Measurements from ENCODE around the gene SLC43A2. TPM values are rescaled to one million over a fixed set of nuclear protein-coding genes. Genes with fewer than 3 reads are reported as not detected.

SLC43A2 gene
- total and polyA plus RNA-seq, 2 of the 13 experiments (the other 11 are each of a cell fraction or from before 2014, with no cell fraction given) = 7.3 to 20.0 TPM

- TF ChIP-seq ZNF407 (CRISPR knock-in tag; IDR thresholded peaks at IDR 0.05; ENCODE audit: not compliant biosample characterization) (no peak), ZBTB33 (CRISPR knock-in tag; IDR thresholded peaks at IDR 0.05) (peak; percentile 72), NCOA2 (CRISPR knock-in tag; IDR thresholded peaks at IDR 0.05) (peak; percentile 56; the same call in 1 of the 2 replicates), IRF2 (CRISPR knock-in tag; IDR thresholded peaks at IDR 0.05) (no peak), ARNT2 (CRISPR knock-in tag; IDR thresholded peaks at IDR 0.05; ENCODE audit: low read depth) (no peak), ELF3 (CRISPR knock-in tag; IDR thresholded peaks at IDR 0.05) (peak; percentile 23; the same call in 1 of the 2 replicates), JUN (CRISPR knock-in tag; IDR thresholded peaks at IDR 0.05) (peak; percentile 47; the same call in 1 of the 2 replicates), ZNF768 (CRISPR knock-in tag; IDR thresholded peaks at IDR 0.05) (no peak), ZNF160 (CRISPR knock-in tag; IDR thresholded peaks at IDR 0.05) (no peak), SOX5 (CRISPR knock-in tag; IDR thresholded peaks at IDR 0.05; ENCODE audit: borderline replicate concordance) (peak; percentile 48; the same call in 1 of the 2 replicates)
- TF ChIP-seq, protein P1, sequence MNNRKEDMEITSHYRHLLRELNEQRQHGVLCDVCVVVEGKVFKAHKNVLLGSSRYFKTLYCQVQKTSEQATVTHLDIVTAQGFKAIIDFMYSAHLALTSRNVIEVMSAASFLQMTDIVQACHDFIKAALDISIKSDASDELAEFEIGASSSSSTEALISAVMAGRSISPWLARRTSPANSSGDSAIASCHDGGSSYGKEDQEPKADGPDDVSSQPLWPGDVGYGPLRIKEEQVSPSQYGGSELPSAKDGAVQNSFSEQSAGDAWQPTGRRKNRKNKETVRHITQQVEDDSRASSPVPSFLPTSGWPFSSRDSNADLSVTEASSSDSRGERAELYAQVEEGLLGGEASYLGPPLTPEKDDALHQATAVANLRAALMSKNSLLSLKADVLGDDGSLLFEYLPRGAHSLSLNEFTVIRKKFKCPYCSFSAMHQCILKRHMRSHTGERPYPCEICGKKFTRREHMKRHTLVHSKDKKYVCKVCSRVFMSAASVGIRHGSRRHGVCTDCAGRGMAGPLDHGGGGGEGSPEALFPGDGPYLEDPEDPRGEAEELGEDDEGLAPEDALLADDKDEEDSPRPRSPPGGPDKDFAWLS (CRISPR knock-in tag; IDR thresholded peaks at IDR 0.05; ENCODE audit: borderline replicate concordance) = no peak
- TF ChIP-seq, protein P2, sequence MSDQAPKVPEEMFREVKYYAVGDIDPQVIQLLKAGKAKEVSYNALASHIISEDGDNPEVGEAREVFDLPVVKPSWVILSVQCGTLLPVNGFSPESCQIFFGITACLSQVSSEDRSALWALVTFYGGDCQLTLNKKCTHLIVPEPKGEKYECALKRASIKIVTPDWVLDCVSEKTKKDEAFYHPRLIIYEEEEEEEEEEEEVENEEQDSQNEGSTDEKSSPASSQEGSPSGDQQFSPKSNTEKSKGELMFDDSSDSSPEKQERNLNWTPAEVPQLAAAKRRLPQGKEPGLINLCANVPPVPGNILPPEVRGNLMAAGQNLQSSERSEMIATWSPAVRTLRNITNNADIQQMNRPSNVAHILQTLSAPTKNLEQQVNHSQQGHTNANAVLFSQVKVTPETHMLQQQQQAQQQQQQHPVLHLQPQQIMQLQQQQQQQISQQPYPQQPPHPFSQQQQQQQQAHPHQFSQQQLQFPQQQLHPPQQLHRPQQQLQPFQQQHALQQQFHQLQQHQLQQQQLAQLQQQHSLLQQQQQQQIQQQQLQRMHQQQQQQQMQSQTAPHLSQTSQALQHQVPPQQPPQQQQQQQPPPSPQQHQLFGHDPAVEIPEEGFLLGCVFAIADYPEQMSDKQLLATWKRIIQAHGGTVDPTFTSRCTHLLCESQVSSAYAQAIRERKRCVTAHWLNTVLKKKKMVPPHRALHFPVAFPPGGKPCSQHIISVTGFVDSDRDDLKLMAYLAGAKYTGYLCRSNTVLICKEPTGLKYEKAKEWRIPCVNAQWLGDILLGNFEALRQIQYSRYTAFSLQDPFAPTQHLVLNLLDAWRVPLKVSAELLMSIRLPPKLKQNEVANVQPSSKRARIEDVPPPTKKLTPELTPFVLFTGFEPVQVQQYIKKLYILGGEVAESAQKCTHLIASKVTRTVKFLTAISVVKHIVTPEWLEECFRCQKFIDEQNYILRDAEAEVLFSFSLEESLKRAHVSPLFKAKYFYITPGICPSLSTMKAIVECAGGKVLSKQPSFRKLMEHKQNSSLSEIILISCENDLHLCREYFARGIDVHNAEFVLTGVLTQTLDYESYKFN (CRISPR knock-in tag; conservative IDR thresholded peaks at IDR 0.05) = peak; percentile 88
Observed at GRCh38 chr17:1592751-1593629, 35.6 kb downstream of the SLC43A2 start (continued).

All from HepG2 (cell line).